DMS114 treated with DMSO at 0.1 percent for 48 hours (cell line): ENCODE data around the gene ULK4.
"Not testable (repeated sequence)": the region's sequence is repeated elsewhere in the genome, so short reads cannot be mapped to it uniquely, and the experiment has no call there.

Experiments
- DNase-seq: peaks from one replicate; lab custom pipeline; 2025; ENCODE audit not compliant: unreplicated experiment; lab: John Stamatoyannopoulos, UW

The ULK4 gene

DNA sequence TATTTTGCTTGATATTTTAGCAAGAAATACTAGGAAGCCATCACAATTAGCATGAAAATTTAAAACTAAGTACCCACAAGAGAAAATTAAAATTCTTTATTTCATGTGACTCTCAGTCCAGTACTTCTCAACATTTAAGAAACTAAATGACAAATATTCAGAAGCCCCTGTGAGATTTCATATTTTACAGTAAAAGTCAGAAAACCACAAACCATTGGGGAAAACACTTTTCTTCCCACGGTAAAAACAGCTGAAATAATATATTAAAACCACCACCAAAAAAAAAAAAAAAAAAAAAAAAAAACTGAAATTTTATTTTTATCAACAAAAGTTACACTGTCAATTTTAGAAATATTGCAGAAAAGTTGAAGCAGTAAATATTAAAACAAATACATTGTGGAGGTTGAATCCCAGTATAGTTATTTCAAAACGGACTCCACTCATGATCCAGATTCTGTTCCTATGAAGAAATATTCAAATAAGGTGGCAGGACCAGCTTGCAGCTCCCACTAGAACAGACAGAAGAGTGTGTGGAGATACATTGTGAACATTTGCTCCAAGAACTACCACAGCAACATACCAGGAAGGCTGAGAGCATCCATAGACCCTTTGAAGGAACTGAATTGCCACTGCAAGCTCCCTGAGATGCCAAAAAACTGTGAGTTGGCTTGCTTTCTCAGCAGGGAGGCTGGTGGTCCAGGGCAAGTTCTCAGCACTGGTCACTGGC lies 454.4 kb downstream of the ULK4 start:
- no peak for DNase-seq

DNA sequence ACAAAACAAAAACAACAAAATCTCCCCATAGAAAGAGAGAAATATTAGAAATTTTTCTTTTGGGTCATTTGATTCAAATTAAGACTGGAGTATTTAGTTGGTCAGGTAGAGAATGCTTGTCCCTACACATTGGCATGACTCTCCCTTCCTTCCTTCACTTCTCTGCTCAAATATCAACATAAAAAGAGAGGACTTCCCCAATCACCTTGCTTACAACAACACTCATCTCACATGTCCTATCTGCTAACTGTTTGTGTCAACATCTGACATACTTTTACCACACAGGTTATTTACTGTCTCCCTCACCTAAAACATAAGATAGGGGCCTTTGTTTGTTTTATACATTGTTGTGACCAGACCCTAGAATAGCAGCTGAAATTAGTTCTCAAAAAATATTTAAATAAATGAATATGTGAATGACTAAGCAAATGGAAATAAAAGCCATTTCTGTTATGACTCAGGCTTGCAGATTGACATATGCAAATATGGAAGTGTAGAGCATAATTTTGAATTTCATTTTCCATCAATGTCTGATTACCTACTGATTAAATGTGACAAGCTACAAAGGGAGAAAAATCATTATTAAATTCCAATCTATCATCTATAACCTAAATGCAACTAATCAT lies 457.8 kb downstream of the ULK4 start:
- no peak for DNase-seq

DNA sequence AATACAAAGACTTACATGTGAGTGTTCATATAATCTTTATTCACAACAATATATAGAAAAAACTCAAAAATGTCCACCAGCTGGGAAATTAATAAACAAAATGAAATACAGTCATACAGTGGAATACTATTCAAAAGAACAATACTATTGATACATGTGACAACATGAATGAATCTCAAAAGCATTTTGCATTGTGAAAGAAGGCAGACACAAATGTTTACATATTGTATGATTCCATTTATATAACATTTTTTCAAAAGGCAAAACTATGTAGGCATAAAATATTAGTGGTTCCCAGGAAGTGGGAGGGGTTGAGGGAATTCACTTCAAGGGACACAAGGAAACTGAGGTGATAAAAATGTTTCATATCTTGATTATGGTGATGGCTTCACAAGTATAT lies 459.4 kb downstream of the ULK4 start:
- DNase-seq = no peak

DNA sequence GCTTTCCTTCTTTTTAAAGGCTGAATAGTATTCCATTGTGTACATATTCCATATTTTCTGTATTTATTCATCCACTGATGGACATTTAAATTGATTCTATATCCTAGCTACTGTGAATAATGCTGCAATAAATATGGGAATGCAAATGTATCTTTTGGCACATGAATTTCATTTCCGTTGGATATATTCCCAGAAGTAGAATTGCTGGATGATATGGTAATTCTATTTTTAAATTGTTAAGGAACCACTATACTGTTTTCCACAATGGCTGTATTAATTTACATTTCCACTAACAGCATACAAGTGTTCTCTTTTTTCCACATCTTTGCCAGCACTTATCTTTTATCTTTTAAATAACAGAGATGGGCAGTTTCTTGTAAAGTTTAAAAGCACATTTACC lies 459.9 kb downstream of the ULK4 start:
- DNase-seq = no peak

DNA sequence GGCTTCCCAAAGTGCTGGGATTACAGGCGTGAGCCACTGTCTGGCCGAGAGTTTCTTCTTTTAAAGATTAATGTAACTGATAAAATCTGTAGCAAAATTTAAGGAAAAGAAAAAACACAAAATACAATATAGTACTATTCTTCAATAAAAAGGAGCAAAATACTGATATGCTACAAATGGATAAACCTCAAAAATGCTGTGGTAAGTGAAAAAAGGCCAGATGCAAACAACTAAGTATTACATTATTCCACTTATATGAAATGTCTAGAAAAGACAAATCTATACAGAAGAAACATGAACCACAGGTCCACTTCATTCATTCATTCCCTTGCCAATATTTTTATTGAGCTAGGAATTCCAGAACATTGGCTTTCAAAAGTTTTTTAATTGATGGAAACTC lies 463.1 kb downstream of the ULK4 start:
- DNase-seq = no peak

DNA sequence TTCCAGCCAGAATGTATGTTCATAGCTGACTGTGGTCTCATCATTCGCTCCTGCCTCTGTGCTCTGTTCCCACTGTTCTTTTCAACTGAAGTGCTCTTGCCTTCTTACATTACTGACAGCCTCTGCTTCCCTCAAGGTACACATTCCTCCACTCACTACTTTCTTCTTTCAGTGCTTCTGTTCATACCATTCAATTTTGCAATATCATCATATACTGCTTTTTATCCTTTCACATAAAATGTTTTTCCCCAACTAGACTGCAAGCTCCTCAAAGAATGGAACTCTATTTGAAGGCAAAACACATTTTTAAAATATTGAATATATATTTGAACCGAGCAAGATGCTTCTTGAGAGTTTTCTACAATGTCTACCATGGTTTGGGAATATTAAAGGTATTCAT lies 471.5 kb downstream of the ULK4 start:
- DNase-seq = no peak

DNA sequence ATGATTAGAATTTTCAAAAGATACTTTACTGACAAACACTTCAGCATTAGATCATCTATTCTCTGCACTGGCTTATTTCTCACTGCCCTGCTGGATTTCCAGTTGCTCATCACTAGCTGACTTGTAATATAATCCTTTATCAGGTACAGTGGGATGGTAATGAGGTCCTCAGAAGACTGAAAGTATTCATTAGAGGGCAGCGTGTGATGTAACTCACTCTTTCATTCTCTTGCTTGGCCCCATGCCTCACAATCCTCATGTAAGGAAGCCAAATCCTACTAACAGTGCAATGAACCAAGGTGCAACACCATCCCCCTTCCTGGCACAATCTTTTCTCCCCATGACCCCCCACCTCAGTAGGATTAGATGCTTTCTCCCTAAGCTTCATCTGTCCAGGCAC lies 472.7 kb downstream of the ULK4 start:
- no peak for DNase-seq

DNA sequence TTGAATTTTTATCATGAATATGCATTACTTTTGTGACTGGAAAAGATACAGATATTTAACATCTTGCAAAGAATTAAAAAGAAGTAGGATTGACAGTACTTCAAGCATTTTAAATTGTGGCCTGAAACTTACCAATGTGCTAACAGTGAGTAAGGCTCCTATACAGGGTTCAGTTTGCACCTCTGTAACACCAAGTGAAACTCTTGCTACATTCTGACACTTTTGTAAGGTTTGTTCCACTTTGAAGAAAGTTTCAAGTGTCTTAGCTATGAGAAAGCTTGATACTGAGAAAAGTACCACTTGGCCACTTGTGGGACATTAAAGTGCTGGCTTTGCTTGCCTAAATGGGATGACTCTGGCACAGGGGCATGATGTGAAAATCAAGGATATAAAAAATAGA lies 473.4 kb downstream of the ULK4 start:
- DNase-seq = no peak

DNA sequence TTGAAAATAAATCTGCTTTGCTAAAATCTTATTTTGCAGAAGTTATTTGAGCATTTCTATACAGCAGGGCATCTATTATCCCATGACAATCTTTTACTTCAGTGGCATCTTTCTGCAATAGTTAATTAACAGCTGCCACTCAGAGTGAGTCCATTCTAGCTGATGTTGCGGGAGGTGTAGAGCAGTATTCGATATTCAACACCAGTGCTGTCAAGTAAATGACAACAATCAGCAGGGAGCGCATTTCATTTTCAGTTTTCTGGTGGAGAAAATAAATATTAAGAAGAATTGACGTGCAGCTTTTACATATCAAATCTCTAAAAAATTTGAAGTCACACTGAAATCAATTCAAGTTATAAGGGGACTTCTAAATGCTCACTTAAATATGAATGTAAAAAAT lies 476.4 kb downstream of the ULK4 start:
- DNase-seq = no peak

DNA sequence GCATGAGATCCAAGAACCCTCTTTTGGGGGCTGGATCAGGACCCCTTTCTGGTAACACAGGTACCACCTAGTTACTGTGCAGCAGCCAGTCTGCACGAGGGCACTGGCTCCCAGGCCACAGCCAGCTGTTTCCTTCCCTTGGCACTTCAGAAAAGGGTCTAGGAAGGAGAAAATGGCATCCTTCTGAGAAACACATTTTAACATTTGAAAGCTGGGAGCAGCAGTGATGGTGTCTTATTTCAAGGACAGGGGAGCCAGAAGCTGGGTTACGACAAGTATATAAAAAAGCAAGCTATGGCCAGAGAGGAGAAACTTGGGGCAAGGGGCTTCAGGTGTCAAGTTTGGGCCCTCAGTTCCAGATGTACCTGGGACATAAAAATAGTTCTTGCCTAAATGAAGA lies 479.8 kb downstream of the ULK4 start:
- no peak for DNase-seq

DNA sequence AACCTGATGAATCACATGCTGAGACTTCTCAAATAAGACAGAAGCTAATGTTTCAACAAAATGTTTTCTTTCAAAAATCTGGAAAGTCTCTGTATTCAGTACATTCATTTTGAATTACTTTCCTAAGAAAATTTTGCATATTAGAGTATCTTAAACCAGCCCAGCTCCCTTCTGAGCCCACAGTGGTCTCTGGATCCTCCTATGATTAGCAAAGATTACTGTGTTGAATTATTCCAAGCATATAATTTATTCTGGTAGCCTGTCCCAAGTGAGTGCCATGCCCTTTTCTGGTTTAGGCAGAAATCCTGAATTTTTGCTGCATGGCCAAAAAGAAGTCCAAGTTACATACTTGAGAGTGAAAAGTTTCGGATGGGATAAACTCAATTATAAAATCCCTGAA lies 483.6 kb downstream of the ULK4 start:
- DNase-seq = no peak

DNA sequence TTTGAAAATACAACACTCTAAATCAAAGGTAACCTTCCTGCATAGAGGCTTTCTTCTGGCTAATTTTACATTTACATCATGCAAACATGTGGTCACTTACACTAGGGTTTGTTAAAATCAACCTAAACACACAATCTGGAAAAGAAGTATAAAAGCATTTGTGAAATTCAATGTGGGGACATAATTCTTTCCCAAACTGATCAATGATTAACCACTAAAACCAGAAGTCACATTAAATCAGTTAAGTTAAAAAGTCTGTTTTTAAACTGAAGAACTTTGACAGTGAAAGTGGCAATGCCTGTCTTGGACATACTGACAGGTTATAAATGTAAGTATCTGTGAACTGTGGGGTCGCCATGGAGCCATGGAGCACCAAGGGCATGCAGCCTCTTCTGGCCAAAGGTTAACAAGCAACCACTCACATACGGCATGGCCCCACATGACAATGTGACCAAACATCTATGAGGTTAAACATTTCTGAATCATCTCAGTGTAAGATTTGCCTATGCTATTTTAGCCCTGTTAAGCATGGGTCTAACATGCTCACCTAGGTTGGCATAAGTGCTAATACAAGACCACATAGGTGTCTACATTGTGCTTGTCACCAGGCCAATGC lies 484.4 kb downstream of the ULK4 start:
- no peak for DNase-seq

DNA sequence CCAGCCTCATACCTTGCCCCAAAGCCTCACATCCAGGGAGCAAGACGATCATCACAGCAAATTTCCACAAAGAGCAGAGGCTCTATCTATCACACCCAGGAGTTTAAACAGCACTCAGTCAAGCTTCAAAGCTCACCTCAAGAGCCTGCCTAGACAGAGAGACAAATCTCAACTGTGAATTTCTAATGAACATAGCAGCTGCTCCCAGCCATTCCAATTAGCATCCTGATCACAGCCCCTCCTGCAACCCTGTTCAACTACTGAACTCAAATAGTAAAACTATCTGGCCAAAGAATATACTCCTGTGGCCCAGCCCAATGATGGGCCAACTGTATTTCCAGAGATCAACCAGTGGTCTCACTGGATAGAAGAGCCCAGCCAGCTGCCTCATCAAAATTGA lies 492.8 kb downstream of the ULK4 start:
- no peak for DNase-seq

DNA sequence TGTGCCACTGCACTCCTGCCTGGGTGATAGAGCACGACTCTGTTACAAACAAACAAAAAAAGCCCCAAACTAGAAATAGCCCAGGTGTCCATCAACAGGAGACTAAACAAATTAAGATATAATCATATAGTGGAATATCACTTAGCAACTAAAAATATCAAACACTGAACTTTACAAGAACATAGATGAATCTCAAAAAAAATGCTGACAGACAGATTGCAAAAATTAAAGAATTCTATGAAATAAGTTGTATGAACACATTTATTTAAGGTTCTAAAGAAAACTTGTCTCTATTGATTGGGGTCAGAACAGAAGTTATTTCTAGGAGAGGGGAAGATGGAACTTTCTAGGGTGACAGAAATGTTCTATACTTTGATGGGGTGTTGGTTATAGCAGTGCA lies 494.4 kb downstream of the ULK4 start:
- no peak for DNase-seq

DNA sequence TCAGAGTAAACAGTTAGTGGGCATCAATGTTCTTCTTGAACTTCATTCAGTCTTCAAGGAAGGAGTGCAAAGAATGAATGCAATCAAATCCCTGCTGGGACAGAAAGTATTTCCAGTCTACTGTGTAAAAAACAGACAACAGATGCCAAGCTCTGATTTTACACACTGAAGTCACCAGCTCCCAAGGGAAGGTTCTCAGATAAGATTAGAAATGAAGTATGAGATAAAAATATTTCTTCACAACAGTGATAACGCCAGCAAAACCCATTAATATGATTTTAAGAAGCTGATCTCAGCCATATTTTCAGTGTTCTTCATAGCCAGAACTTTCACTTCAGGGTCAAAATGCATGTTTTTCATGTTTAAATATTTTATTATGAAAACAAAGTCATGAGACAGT lies 497.0 kb downstream of the ULK4 start:
- DNase-seq = no peak

DNA sequence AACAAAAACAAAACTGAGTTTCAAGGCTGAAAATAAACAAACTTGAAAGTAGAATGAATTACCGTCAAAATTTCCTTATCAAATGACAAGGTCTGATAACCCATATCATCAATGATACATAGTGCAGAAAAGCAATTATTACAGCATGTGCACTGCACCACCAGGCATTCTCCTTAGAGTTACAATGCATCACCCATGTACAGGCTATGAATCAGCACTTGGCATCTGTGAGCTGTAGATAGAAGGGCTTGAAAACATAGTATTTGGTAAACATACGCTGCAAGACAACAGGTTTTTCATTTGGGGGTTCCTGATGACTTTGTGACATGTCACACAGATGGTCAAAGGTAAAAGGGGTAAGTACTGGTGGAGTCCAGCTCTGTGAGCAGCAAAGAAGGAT lies 497.5 kb downstream of the ULK4 start:
- DNase-seq = no peak

DNA sequence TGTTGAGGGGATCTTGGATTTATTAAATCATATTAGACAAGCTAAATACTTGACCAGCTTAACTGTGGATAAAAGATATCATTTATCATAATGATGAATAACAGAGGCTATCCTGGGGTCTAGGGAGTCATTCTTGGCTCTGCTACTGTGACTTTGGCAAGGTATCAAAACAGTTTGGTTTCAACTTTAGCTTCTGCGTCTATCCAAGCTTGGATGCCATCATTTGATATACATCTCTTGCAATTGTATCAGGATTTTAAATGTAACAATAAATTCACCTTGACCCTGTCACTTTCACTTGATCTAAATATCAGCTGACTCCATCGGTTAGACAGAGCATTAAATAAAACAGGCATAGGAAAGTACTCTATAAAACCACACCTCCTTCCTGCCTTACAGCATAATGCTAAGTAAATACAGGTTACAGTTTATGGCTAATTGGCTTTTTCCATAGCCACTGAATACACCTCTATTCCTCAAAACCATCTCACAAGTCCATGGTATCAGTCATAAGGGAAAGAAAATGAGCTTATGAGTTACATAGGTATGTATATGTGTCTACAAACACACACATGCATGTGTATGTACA lies 499.7 kb downstream of the ULK4 start:
- DNase-seq = no peak

DNA sequence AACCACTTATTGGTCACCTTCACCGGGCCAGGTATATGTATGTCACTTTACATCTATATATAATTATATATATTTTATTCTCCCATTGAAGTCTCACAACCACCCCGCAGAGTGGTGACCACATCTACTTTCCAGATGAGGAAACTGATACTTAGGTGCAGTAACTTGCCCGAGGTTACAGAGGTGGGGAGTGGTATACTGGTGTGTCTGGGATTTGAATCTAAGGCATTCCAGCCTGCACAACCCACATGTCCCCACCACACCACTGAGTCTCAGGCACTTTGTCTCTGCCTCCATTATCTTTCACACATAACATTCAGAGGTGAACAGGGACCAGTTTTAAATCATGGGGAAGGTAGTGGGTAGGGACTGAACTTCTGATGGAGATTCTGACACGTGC lies 501.2 kb downstream of the ULK4 start:
- DNase-seq = no peak

DNA sequence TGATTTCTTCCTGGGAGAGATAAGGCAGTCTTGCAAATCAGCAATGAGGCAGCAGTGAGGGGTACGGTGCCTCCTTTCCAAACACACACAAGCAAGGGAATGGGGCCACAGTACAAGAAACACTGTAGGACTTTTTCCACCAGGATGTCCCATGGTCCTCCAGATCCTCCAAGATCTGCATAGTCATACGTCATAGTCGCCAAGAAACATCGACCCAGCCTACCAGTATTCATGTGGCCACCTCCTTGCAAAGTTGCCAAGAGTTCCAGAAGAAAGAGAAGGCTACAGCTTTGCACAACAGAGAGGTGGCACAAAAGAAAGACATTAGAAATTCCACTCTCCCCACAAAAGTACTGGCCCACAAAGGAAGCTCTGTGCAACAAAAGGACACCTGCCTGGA lies 504.7 kb downstream of the ULK4 start:
- no peak for DNase-seq

DNA sequence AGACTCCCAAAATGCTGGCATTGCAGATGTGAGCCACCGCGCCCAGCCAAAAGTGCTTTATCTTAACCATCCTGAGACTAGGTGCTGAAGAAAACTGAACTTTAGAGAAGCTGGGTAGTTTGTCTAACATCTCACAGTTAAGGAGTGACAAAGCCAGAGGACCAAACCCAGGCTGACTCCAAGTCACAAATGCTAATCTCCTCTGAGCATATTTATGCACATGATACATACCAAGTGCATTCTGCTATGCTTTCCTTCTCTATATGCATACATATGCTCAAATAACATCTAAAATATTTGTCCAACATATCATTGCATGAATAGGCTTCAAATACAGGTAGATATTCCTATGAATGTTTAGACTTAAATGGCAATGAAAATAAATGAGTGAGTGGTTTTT lies 505.7 kb downstream of the ULK4 start:
- DNase-seq = no peak

DNA sequence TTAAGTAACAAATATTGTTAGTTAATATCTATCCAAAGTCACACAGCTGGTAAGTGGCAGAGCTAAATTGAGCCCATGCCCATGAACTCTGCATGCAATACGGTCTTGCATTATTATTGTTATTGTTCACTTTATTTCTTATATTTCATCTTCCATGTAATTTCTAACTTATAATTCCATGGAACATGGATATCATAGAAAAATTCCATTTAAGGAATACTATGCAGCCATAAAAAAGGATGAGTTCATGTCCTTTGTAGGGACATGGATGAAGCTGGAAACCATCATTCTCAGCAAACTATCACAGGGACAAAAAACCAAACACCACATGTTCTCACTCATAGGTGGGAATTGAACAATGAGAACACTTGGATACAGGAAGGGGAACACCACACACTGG lies 508.3 kb downstream of the ULK4 start:
- DNase-seq = not testable (repeated sequence)
